ENCODE results near the gene GRID2IP.

The GRID2IP gene

GRCh38 chr7:6563936-6564770 lies 12.9 kb upstream of the GRID2IP start:
- H3K36me3 ChIP-seq (ENCODE audit: insufficient read depth), result no peaks in the 10 kb centered on the region
- no peaks in the 10 kb centered on the region for H3K27me3 ChIP-seq (ENCODE audit: insufficient read depth, low read depth)
- H3K4me3 ChIP-seq (IDR thresholded peaks at IDR 0.05; ENCODE audit: insufficient read depth, low read depth, low read length), result no peak overlapping the region
- no peaks in the 10 kb centered on the region for H3K79me2 ChIP-seq (ENCODE audit: insufficient read depth, low read depth)
- H3K4me2 ChIP-seq, result no peak overlapping the region
- no peak overlapping the region for H2AFZ ChIP-seq (ENCODE audit: low read depth)
- H4K20me1 ChIP-seq (ENCODE audit: insufficient read depth), result no peaks in the 10 kb centered on the region
- no peak overlapping the region for H3K9ac ChIP-seq
- H3K27ac ChIP-seq, result no peak overlapping the region
- no peak for TF ChIP-seq CTCF (conservative IDR thresholded peaks at IDR 0.05; ENCODE audit: low read depth, low read length)
- no peaks in the 10 kb centered on the region for H3K4me1 ChIP-seq (ENCODE audit: low read depth, poor library complexity, severe bottlenecking)

- Histone ChIP-seq H3K9ac (no peak overlapping the region), H3K4me2 (no peak overlapping the region), H4K20me1 (ENCODE audit: insufficient read depth) (no peaks in the 10 kb centered on the region), H3K36me3 (ENCODE audit: insufficient read depth) (no peaks in the 10 kb centered on the region), H3K27ac (no peak overlapping the region), H3K79me2 (ENCODE audit: insufficient read depth, low read depth) (no peaks in the 10 kb centered on the region), H3K4me3 (IDR thresholded peaks at IDR 0.05; ENCODE audit: insufficient read depth, low read depth, low read length) (no peak overlapping the region), H2AFZ (ENCODE audit: low read depth) (no peak overlapping the region), H3K4me1 (ENCODE audit: low read depth, poor library complexity, severe bottlenecking) (no peaks in the 10 kb centered on the region), H3K27me3 (ENCODE audit: insufficient read depth, low read depth) (no peaks in the 10 kb centered on the region)
- no peak for TF ChIP-seq CTCF (conservative IDR thresholded peaks at IDR 0.05; ENCODE audit: low read depth, low read length)
These were observed 10.8 kb upstream of the GRID2IP start for GRCh38 chr7:6562106-6562505.

GRCh38 chr7:6559896-6560295 lies 8.6 kb upstream of the GRID2IP start:
- H3K27ac ChIP-seq, result no peak overlapping the region
- no peaks in the 10 kb centered on the region for H3K4me1 ChIP-seq (ENCODE audit: low read depth, poor library complexity, severe bottlenecking)
- no peak overlapping the region for H3K9ac ChIP-seq
- no peaks in the 10 kb centered on the region for H4K20me1 ChIP-seq (ENCODE audit: insufficient read depth)
- H3K79me2 ChIP-seq (ENCODE audit: insufficient read depth, low read depth), result no peaks in the 10 kb centered on the region
- no peaks in the 10 kb centered on the region for H3K36me3 ChIP-seq (ENCODE audit: insufficient read depth)
- no peak for TF ChIP-seq CTCF (conservative IDR thresholded peaks at IDR 0.05; ENCODE audit: low read depth, low read length)
- no peak overlapping the region for H3K4me2 ChIP-seq
- H3K4me3 ChIP-seq (IDR thresholded peaks at IDR 0.05; ENCODE audit: insufficient read depth, low read depth, low read length), result no peak overlapping the region
- no peak overlapping the region for H2AFZ ChIP-seq (ENCODE audit: low read depth)
- H3K27me3 ChIP-seq (ENCODE audit: insufficient read depth, low read depth), result no peaks in the 10 kb centered on the region

GRCh38 chr7:6558837-6559236 lies 7.6 kb upstream of the GRID2IP start:
- no peak overlapping the region for H3K9ac ChIP-seq
- TF ChIP-seq CTCF (conservative IDR thresholded peaks at IDR 0.05; ENCODE audit: low read depth, low read length), result no peak; the same call in 1 of the 2 replicates
- no peak overlapping the region for H3K27ac ChIP-seq
- H3K79me2 ChIP-seq (ENCODE audit: insufficient read depth, low read depth), result no peaks in the 10 kb centered on the region
- H3K4me2 ChIP-seq, result no peak overlapping the region
- H2AFZ ChIP-seq (ENCODE audit: low read depth), result no peak overlapping the region
- H3K4me1 ChIP-seq (ENCODE audit: low read depth, poor library complexity, severe bottlenecking), result no peaks in the 10 kb centered on the region
- no peak overlapping the region for H3K4me3 ChIP-seq (IDR thresholded peaks at IDR 0.05; ENCODE audit: insufficient read depth, low read depth, low read length)
- no peaks in the 10 kb centered on the region for H4K20me1 ChIP-seq (ENCODE audit: insufficient read depth)
- H3K36me3 ChIP-seq (ENCODE audit: insufficient read depth), result no peaks in the 10 kb centered on the region
- H3K27me3 ChIP-seq (ENCODE audit: insufficient read depth, low read depth), result no peaks in the 10 kb centered on the region

Data from KMS-11 (cell line).